ENCODE measurements around the gene TMBIM1.

TMBIM1 gene

DNA sequence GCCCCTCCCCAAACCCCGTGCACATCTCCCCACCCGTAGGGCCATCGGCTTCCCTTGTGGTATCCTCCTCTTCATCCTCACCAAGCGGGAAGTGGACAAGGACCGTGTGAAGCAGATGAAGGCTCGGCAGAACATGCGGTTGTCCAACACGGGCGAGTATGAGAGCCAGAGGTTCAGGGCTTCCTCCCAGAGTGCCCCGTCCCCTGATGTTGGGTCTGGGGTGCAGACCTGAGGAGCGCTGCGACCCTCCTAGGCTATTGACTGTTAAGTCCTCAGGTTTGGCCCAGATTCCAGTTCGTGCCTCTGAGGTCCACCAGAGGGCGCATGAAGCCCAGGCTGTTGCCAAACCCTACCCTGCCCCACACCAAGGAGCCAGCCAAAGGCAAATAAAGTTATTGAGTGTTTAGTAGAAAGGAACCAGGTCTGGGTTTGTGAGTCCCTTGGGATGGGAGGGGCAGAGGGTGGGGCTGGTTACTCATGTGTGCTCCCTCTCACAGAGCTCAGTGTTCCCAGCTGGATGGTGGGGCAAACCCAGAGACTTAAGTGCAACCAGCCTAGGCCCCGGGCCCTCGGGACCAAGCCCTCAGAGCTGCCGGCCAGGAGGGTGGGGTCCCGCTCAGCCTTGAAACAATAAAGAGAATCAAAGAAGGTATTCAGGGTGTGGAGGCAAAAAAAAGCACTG, 19.6 kb downstream of the TMBIM1 start:
- peak; percentile 42 for DNase-seq (ENCODE audit: low read depth, low spot score)

DNA sequence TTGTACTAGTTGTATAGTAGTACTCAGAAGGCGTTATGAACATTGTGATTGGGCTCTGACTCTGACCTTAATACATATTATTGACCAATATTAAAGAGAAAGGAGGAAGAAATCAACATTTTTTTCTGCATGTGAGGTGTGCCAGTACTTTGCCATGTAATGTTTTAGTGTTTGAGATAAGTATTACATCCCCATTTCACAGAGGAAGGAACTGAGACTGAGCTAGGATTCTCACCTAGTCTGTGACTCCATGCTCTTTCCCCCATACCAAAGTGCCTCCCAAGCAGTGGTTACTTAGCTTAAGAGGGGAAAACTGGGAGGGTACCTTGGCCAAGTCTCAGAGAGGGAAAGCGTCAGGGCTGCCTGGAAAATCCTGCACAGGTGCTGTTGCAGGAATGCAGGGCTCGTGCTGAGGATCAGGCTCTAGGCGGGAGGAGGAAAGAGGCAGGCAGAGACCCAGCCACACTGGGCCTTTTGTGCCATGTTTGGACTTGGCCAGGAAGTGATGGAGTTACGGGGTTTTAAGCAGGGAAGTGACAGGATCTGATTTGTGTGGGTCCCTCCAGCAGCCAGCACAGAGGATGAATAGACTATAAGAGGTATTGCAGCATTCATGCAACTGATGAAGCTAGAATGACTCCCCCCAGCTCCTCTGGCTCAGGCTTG, 20.3 kb downstream of the TMBIM1 start:
- no peak for DNase-seq (ENCODE audit: low read depth, low spot score)

DNA sequence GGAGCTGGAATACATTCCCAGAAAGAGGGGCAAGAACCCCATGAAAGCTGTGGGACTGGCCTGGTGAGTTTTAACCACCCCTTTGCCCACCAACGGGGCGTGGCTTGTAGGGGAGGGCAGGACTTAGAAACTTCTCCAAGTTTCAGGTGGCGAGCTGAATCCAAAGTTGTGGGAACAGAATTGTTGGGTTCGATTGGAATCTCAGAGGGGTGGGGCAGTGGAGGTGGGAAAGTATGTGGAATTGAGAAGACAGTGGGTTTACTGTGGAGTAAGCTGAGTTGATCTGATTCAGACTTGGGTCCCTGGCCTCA, 20.9 kb downstream of the TMBIM1 start:
- no peak for DNase-seq (ENCODE audit: low read depth, low spot score)

DNA sequence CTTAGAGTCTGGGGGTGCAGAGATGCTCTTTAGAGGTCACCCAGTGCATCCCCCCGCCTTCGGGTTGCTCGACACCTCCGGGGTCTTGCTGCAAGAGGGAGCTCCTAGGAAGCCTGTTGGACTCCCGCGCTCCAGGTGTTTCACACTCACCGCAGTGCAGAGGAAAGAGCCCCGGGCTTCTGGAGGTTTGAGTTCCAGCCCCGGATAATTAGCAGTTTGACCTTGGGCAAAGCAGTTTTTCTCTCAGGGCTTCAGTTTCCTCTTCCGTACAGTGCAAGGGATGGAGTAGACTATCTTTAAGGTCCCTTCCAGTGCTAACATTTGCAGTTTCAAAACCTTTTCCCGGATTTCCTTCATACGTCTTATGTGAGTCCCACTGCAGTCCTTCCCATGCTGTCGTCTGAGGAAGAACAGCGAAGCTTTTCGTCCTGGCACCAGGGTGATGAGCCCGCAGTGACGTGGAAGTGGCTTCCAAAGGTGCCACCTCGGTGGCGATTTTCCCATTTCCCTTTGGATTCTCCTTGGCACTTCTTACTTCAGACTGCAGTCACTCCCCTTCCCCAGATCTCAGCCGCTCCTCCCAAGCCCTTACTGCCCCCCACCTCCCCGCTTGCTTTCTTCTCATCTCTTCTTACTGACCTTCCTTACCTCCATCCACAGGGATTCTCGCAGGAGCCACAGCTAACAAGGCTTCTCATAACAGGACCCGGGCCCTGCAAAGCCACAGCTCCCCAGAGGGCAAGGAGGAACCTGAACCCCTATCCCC, 21.4 kb downstream of the TMBIM1 start:
- DNase-seq (ENCODE audit: low read depth, low spot score), result no peak

DNA sequence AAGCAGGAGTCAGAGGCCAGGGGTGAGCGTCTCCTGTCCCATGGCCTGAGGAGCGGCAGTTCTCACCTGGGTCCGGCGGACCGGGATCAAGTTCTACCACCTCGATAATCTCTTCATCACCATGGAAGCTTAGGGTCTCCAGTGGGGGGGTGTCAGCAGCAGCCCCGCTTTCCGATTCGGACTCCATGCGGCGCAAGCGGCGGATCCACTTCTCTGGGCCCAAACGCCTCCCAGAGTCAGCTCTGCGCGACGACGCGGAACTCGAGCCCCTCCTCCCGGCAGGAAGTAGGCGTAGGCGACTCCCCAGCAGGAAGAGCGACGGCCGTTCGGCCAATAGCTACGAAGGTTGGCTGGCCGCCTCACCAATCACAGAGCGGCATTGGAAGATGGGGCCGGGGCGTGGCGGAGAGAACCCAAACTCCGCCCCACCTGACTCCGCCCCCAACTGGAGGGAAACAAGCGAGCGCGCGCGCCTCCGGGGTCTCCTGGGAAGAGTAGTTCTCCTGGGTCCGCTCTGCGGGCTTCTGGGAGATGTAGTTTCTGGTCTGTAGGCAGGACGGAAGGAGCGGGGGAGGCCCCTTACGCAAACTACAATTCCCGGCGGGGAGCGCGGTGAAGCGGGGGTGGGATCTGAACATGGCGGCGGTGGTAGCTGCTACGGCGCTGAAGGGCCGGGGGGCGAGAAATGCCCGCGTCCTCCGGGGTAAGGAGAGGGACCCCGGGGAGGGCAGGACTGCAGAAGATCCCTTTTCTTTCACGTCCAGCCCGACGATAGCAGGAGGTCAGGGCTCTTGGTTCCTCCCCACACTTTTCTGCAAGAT, 22.2 kb downstream of the TMBIM1 start, which contains the start of the genes AAMP and PNKD:
AAMP (minus strand) TSS at position 238 of the 821 bp plus-strand sequence; CDS start at position 187, 51 bp downstream.
PNKD (plus strand) TSS at position 620 of the 821 bp plus-strand sequence; CDS start at position 637, 17 bp downstream.
- DNase-seq (ENCODE audit: low read depth, low spot score), result peak; percentile 100

DNA sequence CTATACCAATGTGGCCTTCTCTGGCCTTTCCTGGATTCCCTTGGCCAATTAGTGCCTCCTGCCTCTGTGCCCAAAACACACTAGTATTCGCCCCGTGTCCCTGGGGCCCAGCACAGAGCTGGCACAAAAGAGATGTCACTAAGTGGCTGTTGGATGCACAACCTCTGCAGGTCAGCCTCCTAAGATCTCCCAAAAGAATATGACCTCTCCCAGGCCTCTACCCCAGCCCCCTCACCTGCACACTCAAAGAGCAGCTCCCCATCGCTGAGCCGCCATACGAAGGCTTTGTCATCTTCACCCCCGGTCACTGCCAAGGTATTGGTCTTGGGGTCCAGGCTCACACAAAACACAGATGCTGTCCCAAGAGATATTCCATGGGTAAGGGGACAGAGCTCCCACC, 25.0 kb downstream of the TMBIM1 start:
- no peak for DNase-seq (ENCODE audit: low read depth, low spot score)

DNA sequence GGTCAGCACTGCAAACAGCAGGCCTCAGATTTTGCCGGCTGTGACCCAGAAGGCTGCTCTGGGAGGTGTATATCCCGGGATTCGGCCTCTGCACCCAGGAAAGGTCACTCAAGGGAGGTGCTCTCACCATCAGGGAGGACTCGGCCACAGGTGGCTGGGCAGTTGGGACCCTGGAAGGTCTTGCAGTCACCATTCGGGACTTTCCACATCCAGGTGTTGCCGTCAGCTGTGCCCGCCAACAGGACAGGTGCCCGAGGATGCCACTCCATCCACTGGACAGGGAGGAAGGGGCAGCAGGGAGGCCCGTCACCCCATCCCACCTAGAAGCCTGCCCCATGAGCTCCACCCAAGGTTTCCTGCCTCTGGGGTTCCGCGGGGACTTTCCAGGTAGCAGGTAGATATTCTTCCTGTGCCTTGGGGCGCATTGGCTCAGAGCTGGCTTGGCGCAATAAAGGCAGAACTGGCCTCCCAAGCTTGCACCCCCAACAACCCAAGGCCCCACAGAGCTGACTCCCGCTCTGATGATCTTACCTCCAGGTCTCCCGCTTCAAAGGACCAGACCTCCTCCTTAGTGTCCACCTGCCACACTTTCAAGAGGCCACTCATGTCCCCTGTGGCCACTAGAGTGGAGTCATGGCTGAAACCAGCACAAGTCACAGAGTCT, 25.9 kb downstream of the TMBIM1 start:
- DNase-seq (ENCODE audit: low read depth, low spot score), result no peak

DNA sequence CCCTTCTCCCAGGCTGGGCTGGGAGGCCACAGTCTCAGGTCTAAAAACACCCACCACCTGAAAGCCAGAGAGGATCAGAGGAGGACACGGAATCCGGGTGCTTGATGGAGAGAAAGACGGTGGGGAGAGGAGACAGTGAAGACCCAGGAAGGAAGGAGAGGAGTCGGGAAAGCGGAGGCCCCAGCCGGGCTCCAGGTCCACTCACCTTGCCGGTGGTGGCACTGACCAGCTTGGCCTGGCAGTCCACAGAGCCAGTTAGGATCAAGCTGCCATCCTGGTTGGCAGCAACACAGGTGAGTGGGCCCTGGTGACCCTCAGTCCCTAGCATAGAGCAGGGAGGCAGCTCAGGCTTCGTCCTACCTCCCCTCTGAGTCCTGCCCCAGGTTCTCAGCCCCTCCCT, 26.7 kb downstream of the TMBIM1 start:
- no peak for DNase-seq (ENCODE audit: low read depth, low spot score)

DNA sequence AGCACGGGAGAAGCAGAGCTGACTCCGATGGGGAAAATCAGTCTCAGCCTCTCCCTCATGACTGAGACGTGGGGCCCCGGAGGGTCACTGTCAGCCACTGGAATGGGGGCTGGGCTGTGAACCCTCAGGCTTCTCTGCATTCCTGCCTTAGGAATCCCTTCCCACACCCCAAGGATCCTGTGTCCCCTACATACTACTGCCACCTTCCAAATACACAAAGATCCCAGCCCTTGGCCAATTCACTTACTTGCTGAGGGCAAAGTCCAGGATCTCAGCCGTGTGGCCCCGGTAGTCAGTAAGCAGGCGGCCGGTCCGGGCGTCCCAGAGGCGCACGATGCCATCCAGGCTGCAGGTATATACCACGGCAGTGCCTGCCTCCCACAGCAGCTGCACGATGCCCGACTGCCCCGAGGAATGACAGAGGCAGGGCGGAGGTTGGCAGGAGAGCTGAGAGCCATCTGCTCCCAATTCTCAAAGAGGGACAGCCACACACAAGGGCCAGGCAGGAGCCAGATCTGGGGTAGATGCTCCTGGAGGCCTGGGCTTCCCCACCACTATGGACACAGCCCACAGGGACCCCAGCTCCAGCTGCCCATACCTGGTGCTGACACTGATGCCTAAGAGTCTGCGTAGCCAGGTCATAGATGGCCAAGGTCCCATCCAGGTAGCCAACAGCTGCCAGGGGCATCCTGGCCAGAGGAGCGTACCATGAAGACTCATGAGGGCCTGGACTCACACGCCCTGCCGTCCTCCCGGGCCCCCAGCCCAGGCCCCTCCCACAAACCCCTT, 27.3 kb downstream of the TMBIM1 start:
- no peak for DNase-seq (ENCODE audit: low read depth, low spot score)

DNA sequence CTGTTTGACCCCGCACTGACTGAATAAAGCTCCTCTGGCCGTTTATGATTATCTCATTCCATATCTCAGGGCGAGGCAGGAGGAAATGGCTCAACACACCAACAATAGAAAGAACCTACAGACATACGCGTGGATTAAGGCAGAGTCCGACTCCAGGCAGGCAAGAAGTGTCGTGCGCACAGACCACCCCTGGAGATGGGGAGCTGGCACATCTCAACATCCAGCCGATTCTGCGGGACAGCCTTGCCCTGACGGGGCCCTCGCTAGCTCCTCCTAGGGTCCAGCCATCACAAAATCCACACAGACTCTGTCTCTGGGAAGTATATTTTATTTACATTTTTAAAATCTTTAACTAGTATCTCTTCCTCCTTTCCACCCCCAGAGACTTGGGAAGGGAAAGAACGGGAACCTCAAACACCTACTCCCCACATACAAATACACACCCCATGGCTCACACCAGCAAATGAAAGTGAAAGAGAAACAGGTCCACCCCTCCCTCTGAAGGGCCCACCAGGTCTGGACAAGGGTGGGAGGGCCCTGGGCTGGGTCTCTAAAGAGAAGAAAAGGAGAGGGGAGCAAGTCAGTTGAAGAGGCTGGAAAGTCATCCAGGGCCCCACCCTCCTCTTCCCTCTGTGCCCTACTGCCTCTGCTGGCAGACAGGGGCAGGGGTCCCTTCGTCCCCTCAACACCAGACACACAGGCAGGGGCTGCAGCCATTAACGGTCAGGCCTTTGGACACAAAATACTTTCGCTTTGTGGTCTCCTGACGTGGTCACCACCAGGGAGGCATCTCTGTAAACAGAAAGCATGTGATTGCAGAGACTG, 28.3 kb downstream of the TMBIM1 start:
- no peak for DNase-seq (ENCODE audit: low read depth, low spot score)

DNA sequence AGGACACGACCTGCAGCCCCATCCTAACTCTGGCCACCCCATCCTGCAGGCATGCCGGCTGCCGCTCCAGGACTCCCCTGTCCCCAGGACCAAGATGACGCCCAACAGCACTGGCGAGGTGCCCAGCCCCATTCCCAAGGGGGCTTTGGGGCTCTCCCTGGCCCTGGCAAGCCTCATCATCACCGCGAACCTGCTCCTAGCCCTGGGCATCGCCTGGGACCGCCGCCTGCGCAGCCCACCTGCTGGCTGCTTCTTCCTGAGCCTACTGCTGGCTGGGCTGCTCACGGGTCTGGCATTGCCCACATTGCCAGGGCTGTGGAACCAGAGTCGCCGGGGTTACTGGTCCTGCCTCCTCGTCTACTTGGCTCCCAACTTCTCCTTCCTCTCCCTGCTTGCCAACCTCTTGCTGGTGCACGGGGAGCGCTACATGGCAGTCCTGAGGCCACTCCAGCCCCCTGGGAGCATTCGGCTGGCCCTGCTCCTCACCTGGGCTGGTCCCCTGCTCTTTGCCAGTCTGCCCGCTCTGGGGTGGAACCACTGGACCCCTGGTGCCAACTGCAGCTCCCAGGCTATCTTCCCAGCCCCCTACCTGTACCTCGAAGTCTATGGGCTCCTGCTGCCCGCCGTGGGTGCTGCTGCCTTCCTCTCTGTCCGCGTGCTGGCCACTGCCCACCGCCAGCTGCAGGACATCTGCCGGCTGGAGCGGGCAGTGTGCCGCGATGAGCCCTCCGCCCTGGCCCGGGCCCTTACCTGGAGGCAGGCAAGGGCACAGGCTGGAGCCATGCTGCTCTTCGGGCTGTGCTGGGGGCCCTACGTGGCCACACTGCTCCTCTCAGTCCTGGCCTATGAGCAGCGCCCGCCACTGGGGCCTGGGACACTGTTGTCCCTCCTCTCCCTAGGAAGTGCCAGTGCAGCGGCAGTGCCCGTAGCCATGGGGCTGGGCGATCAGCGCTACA, 29.4 kb downstream of the TMBIM1 start:
- DNase-seq (ENCODE audit: low read depth, low spot score), result no peak

DNA sequence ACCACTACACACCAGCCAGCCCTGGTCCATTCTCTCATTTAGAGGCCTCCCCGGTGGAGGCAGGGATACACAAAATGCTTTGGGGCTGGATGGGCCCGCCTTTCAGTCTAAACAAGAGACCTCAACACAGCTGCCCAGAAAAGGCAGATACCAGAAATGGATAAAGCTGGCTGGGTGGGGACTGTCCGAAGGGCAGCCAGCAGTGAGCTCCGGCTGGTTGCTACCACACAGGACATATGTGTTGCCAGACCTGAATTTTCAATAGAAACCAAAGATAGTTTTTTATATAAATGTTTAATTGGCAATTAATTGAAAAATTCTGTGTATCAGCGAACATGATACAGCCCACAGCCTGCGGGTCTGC, 30.1 kb downstream of the TMBIM1 start:
- DNase-seq (ENCODE audit: low read depth, low spot score), result no peak

DNA sequence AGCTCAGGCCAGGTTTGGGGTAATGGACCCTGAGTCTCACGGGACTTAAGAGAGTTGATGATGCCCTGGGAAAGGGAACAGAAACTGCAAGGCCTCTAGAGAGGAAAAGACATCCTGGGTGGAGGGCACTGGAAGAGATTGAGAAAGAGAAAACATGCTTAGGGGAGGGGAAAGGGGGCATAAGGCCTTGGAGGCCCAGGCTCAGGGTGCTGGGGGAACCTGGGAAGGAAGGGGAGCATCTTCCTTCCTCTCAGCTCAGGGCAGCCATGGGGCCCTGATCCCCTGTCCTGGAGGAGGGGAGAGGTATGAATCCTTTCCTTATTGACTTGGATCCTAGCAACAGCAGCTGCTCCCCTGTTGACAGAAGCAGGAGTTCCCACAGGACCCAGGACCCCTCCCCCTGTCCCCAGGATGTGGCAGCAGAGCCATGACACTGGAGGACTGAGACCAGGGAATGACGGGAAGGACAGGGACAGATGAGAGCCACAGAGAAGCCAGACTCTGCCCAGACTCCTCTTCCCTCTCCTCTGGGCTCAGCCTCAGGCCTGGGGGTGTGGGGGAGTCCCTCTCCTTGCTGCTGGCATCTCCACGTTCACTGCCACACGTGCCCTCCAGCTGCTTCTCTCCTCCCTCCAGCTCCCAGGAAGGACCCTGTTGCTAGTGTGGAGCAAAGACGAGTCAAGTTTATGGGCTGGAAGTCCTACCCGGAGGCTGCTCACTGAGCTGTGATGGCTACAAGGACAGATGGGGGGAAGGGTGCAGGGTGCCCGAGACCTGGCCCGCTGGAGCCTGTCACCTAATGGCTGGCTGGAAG, 30.7 kb downstream of the TMBIM1 start:
- no peak for DNase-seq (ENCODE audit: low read depth, low spot score)

DNA sequence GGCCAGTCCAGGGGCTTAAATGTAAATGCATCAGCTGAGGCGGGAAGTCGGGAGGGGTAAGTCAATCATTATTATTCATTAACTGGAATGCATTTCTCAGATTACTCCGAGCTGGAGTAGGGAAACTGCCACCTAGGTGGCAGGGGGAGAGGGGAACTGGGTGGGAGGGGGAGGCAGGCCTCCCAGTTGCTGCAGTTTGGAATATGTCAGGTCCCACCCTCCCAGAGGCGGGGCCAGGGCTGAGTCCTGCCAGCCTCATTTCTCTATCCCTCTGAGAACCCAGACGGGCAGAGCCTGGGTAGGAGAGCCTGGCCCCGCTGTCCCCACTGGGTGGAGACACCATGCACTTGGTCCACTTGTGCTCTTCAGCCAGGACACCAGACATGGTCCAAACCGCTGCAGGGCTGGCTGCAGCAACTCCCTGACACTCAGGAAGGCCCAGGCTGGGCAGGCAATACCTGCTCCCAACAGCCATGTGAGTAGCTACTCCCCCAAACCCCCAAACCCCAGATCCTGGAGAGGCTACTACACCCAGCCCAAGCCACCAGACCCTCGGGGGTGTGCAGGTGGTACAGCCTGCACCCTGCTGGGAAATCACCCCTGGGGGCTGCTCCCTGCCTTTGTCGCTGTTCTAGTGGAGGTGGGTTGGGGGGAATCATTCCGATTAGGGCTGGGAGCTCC, 31.4 kb downstream of the TMBIM1 start, which contains the start of gene GPBAR1:
GPBAR1 (plus strand) TSS at position 274 of the 681 bp plus-strand sequence. CDS start 1,710 bp downstream, outside the sequence.
- DNase-seq (ENCODE audit: low read depth, low spot score), result no peak

DNA sequence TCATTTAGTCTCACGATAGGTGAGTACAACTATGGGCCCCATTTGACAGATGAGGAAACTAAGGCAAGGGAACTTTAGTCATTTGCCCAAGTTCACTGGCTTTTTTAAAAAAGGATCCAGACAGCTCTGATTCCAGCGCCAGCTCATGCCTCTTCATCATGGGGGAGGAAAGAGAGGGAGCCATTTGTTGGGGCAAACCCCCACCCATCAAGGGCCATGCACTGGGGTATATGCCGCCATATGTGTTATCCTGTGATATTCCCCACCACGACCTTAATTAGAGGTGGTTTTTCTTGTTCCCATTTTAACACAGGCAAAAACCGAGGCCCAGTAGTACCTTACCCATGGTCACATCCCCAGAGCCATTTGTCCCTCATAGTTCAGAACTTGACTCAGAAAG, 32.1 kb downstream of the TMBIM1 start:
- no peak for DNase-seq (ENCODE audit: low read depth, low spot score)

DNA sequence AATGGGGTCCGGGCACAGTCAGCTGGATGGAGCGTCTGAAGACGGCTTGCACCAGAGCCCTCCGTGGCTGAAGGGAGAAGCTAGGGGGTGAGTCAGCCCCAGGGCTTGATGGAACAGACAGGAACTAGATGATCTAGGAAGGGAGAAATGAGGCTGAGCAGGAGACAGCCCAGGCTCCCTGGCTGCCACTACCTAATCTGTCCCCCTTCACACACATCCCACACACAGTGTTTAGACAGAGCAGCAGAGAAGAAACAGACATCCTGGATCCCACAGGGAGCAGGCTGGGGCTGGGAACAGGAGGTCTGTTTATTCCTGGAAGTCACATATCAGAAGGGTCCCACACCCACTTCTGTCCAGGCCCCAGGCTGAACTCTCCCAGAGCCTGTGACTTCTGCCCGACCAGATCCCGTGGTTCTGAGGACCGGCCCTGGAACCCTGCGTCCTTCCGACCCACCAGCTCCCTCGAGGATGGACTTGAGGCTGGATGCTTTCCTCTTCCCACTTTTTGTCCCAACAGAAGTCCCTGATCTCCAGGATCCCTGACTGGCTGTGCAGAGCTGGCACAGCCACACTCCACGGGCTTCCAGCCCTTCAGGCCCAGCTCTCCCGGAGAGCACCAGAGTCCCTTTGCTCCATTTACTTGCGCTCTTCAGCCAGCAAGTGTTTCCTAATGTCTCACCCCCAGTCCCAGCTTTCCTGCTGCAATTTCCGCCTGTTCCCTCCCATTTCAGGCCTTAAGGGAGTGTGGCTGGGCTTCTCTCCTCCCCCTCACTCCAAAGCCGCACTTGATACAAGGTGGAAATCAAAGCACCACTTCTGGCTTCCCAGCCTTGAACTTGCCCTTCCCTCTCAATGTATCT, 33.0 kb downstream of the TMBIM1 start:
- DNase-seq (ENCODE audit: low read depth, low spot score), result no peak

All from activated naive CD8-positive, alpha-beta T cell treated with anti-CD3 and anti-CD28 coated beads, Interleukin-2, amount 50 U/mL, for 16 hours (primary cell).